ENCODE data around the gene INSL3. TPM values are rescaled to one million over a fixed set of nuclear protein-coding genes. Genes with fewer than 3 reads are reported as not detected.

Gene INSL3
- total RNA-seq, 1 donor from 2014 or later: not detected

DNA sequence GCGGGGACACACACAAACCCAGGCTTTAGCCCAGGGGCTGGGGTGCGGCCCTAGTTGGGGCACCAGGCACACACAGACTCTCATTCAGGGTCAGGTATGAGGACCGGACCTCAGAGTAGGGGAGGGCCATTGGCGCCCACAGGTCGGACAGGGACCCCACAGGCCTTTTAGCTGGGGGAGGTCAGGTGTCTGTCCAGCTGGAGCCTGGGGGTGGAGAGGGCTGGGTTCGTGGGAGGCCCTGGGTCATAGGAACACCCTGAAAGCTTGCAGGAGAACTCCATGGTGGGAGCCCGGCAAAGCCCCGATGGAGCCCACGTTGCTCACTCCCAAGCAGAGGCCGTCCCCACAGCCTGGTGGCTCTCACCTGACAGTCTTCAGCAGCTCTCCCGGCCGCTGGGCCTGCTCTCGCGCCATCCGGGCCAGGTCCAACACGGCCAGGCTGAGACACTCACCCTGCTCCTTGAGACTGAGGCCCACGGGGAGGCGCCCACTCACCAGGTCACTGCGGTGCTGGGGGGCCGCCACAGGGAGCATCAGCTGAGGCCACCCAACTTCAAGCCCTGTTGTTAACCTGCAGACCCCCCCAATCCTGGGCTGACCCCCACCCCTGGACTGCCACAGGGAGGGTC lies 21.5 kb upstream of the INSL3 start:
- peak overlapping the region; percentile 66 for H3K4me3 Mint-ChIP-seq (ENCODE audit: unreplicated experiment)
- TF ChIP-seq, protein P1, sequence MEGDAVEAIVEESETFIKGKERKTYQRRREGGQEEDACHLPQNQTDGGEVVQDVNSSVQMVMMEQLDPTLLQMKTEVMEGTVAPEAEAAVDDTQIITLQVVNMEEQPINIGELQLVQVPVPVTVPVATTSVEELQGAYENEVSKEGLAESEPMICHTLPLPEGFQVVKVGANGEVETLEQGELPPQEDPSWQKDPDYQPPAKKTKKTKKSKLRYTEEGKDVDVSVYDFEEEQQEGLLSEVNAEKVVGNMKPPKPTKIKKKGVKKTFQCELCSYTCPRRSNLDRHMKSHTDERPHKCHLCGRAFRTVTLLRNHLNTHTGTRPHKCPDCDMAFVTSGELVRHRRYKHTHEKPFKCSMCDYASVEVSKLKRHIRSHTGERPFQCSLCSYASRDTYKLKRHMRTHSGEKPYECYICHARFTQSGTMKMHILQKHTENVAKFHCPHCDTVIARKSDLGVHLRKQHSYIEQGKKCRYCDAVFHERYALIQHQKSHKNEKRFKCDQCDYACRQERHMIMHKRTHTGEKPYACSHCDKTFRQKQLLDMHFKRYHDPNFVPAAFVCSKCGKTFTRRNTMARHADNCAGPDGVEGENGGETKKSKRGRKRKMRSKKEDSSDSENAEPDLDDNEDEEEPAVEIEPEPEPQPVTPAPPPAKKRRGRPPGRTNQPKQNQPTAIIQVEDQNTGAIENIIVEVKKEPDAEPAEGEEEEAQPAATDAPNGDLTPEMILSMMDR (IDR thresholded peaks at IDR 0.05): no peak
- no peaks in the 10 kb centered on the region for H3K9me3 Mint-ChIP-seq (ENCODE audit: low read depth)
- H3K36me3 Mint-ChIP-seq (ENCODE audit: low read depth): no peaks in the 10 kb centered on the region
- no peak for DNase-seq (ENCODE audit: low spot score)
- H3K27me3 Mint-ChIP-seq (ENCODE audit: low read depth): peaks cover 8% of the 10 kb centered on the region
- peaks cover 14% of the 10 kb centered on the region for H3K4me1 Mint-ChIP-seq (ENCODE audit: low read depth)
- no peak overlapping the region for H3K27ac Mint-ChIP-seq (ENCODE audit: unreplicated experiment)

DNA sequence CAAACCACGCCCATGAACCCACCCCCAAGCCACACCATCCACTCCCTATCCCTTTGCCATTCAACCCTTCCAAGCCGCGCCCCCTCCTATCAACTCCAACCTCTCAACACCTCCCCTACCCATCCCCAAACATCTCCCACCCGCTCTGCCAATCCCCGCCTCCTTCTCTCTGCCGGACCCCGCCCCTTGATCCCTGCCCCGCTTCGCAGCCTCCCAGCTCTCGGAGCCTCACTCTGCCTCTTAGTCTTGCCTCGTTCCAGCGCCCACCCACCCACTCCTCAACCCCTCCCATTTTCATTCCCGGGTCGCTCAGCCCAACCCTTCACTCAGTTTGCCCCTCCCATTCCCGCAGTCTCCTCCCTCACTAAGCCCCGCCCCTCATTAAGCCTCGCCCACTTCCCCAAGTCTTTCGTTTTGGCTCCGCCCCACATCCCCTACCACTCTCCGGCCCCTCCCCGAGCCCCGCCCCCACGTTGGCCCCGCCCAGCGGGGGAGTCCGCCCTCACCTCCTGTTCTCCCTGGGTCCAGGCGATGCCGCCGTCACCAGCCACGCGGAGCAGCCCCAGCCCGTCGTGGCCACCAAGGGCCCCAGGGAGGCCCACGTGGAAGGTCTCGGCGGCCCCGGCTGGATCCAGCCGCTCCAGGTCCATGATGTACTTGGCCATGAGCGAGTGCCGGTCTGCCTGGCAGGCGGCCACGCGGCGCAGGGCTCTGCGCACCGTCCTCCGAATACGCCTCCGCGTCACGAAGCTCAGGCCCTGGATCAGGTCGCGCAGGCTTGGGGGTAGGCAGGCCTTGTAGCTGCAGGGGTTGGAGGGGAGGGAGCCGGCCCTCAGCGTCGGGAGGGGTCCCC lies 20.7 kb upstream of the INSL3 start:
- TF ChIP-seq, protein P1 (IDR thresholded peaks at IDR 0.05): no peak
- DNase-seq (ENCODE audit: low spot score): no peak
- peak overlapping the region; percentile 66 for H3K4me3 Mint-ChIP-seq (ENCODE audit: unreplicated experiment)
- H3K9me3 Mint-ChIP-seq (ENCODE audit: low read depth): no peaks in the 10 kb centered on the region
- peaks cover 8% of the 10 kb centered on the region for H3K27me3 Mint-ChIP-seq (ENCODE audit: low read depth)
- peaks cover 14% of the 10 kb centered on the region for H3K4me1 Mint-ChIP-seq (ENCODE audit: low read depth)
- peak overlapping the region; percentile 27 for H3K27ac Mint-ChIP-seq (ENCODE audit: unreplicated experiment)
- no peaks in the 10 kb centered on the region for H3K36me3 Mint-ChIP-seq (ENCODE audit: low read depth)

DNA sequence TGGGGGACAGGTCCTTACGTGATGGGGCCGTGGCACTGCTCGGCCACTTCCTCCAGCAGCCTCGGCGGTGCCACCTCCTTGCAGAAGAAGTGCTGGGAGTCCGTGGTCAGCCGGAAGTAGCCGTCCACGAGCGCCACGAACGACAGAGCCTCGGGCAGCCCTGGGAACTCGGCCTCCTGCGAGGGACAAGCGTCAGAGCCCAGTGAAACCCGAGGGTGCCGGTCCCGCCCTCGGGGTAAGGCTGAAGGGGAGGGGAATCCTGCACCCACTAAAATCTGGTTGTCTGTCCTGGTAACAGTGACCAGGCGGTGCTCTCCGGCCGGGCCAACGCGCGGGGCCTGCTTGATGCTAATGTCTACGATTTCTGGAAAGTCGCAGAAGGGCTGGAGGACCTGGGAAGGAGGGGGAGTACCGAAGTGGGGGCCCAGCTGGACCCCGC lies 20.1 kb upstream of the INSL3 start:
- Mint-ChIP-seq H3K27ac (ENCODE audit: unreplicated experiment) (no peak overlapping the region), H3K27me3 (ENCODE audit: low read depth) (peaks cover 8% of the 10 kb centered on the region), H3K4me3 (ENCODE audit: unreplicated experiment) (peak overlapping the region; percentile 66), H3K9me3 (ENCODE audit: low read depth) (no peaks in the 10 kb centered on the region), H3K36me3 (ENCODE audit: low read depth) (no peaks in the 10 kb centered on the region), H3K4me1 (ENCODE audit: low read depth) (peaks cover 14% of the 10 kb centered on the region)
- DNase-seq (ENCODE audit: low spot score): no peak
- TF ChIP-seq, protein P1 (IDR thresholded peaks at IDR 0.05): no peak

DNA sequence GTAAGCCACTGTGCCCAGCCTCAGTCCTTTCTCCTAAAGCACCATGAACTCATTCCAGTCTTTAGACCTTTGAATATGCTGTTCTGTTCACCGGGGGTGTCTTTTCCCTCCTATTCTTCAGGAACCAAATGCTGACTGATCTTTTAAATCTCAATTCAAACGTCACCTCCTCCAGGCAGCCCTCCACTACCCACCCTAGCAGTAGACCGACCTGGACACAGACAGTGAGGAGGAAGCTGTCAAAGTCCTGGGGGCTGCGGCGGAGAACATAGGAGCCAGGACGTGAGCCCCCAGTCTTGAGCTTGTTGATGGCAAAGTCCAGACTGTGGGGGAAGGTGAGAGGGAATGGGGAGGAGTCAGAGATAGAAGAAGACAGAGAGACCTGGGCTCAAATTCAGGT lies 18.7 kb upstream of the INSL3 start:
- Mint-ChIP-seq H3K4me1 (ENCODE audit: low read depth) (peaks cover 19% of the 10 kb centered on the region), H3K4me3 (ENCODE audit: unreplicated experiment) (no peak overlapping the region), H3K27ac (ENCODE audit: unreplicated experiment) (no peak overlapping the region), H3K27me3 (ENCODE audit: low read depth) (peaks cover 8% of the 10 kb centered on the region), H3K9me3 (ENCODE audit: low read depth) (no peaks in the 10 kb centered on the region), H3K36me3 (ENCODE audit: low read depth) (no peaks in the 10 kb centered on the region)
- no peak for DNase-seq (ENCODE audit: low spot score)
- TF ChIP-seq, protein P1 (IDR thresholded peaks at IDR 0.05): no peak

DNA sequence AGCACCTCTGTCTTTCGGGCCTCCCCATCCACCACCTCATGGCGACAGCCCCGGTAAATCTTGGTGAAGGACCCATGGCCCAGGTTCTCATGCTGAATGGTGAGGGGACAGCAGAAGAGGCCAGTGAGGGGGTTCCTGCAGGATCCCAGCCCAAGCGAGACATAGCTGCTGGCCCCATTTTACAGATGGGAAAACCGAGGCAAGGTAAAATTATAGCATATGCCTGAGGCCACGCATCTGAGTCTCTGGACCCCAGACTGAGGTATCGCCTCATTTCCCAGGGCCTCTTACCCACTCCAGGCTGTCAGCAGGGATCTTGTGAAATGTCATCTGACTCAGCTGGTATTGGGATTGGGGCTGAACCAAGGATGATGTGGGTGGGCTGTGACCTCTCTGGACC lies 16.7 kb upstream of the INSL3 start:
- H3K36me3 Mint-ChIP-seq (ENCODE audit: low read depth): no peaks in the 10 kb centered on the region
- H3K4me1 Mint-ChIP-seq (ENCODE audit: low read depth): peaks cover 19% of the 10 kb centered on the region
- TF ChIP-seq, protein P1 (IDR thresholded peaks at IDR 0.05): no peak
- no peaks in the 10 kb centered on the region for H3K9me3 Mint-ChIP-seq (ENCODE audit: low read depth)
- H3K27ac Mint-ChIP-seq (ENCODE audit: unreplicated experiment): no peak overlapping the region
- H3K27me3 Mint-ChIP-seq (ENCODE audit: low read depth): peaks cover 8% of the 10 kb centered on the region
- no peak overlapping the region for H3K4me3 Mint-ChIP-seq (ENCODE audit: unreplicated experiment)
- no peak for DNase-seq (ENCODE audit: low spot score)

All from chondrocyte (in vitro differentiated cells).